GM19238 (cell line): ENCODE data around the gene CNPY1.

Source experiments
- DNase-seq: peaks from one replicate; pipeline ENCODE4 v3.0.0; 2011; ENCODE audit warnings: low spot score; ENCODE audit not compliant: insufficient read length

CNPY1 gene

DNA sequence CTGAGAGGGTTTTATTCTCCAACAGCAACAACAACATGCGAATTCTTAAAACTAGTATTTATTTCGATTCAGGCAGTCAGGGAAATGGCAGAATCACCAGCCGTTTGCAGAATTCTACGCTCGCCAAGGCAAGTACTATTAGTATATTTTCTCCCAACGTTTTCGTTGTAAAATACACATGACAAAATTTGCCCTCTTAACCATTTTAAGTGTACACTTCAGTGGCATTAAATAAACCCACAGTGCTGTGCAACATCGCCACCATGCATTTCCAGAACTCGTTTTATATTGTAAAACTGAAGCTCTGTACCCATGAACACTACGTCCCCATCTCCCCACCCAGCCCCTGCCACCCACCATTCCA, 77.6 kb downstream of the CNPY1 start:
- DNase-seq: no peak

DNA sequence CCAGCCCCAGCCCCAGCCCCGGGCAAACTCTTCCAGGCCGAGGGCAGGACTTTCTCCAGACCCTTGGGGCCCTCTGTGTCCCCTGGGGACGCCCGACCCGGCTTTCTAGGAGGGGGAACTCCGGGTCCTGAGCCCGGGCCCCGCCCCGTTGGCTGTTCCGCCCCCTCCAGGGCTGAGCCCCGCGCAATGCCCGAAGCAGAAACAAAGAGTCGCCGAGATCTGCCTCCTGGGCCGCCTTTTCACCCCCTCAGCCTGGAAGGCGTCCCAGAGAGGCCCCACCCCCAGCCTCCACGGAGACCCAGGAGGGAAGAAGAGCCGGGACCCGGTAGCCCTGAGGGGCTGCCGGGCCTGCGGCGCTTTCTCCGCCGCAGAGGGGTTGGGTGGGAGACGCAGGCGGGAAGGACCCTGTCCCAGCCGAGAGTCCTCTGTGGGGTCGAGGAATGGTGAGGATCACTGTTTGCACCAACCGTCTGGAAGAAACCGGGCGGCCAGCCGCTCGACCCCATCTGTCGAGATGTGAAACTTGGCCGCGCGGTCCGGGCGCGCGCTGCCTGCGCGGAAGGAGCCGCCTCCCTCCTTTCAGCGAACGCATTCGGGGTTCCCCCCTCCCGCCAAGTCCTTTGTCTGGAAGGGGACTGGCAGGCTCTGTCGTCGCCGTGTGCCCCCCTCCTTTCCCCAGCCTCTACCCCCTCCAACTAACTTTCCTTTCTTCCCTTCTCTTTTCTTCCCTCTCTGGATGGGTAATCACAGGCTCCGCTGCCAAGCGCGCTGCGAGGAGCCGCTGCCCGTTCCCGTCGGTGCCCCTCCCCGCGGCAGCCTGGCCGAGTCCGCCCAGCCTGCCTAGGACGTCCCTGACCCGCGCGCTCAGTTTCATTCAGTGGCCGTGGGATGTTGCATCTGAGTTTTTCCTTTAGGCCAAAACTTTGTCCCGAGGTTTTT, 78.2 kb downstream of the CNPY1 start:
- no peak for DNase-seq

DNA sequence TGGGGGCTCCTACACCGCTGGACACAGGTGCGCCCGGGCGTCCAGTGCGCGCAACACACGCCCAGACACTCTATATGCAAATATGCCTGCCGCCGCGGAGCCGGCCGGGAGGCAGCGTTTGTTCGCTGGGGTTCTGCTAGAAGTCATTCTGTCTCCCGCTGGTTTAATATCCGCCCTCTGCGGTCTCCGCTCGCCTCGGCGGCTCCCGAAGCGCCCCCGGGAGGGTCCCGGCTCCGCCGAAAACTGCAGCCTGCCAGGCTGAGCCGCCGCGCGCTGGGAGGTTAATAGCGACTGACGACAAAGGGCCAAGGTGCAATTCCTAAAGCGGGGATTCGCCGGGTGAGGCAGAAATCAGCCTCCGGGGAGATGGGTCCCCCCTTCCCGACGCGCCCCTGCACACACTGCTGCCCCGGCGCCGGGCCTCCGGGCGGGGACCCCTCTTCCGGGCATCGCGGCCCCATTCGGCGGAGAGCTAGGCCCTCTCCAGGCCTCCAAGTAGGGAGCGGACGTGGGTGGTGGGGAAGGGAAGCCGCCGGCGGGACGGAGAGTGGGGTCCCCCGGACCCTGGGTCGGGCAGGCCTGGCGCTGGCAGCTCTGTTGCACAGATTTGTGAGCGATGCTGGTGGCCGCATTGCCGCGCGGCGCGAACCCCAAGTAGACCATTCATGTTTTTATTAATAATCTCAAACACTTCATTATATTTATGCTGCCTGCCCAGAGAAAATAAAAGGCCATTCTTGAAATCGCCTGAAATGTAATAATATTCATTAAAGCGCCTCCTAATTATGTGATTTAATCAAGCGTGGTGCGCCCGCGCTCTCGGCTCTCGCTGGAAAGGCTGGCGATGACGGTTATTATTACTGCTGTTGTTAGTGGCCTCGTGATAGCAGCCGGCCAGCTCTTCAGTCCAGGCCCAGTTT, 79.3 kb downstream of the CNPY1 start:
- peak; percentile 61 for DNase-seq

GRCh38 chr7:155466142-155466813, 80.1 kb downstream of the CNPY1 start:
- no peak for DNase-seq

DNA sequence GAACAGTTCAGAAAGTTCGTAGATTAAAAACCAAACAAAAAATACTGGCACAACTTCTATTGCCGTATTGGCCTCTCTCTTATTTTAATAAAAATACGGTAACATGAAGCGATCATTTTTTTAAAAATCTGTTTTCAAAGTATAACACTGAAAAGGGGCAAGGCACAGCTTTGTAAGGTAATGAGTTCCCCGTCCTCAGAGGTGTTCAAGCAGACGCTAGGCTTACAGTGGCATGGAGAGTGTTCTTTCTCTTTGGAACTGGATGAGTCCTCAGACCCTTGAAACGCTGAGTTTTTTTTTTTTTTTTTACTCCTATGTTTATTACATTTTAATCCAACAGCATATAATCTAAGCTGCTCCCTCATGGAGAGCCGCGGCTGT, 80.6 kb downstream of the CNPY1 start:
- DNase-seq: no peak

GRCh38 chr7:155464948-155465739, 81.2 kb downstream of the CNPY1 start:
- DNase-seq: no peak

DNA sequence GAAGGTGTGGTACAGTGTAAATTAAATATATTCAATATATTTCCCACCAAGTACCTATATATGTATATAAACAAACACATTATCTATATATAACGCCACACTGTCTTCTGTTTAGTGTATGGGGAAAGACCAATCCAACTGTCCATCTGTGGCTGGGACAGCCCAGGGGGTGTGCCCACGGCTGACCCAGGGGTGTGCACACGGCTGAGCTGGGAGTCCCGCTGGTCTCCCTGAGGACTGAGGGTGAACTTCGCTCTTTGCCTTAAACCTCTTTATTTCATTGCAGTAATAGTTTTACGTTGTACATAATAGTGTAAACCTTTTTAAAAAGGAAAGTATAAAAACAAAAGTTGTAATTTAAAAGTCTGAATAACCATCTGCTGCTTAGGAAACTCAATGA, 82.2 kb downstream of the CNPY1 start:
- no peak for DNase-seq

- no peak for DNase-seq
Observed at GRCh38 chr7:155463114-155463811, 83.1 kb downstream of the CNPY1 start.

- no peak for DNase-seq
Observed at GRCh38 chr7:155462163-155462735, 84.1 kb downstream of the CNPY1 start.

GRCh38 chr7:155461631-155462030, 84.7 kb downstream of the CNPY1 start:
- DNase-seq: no peak

DNA sequence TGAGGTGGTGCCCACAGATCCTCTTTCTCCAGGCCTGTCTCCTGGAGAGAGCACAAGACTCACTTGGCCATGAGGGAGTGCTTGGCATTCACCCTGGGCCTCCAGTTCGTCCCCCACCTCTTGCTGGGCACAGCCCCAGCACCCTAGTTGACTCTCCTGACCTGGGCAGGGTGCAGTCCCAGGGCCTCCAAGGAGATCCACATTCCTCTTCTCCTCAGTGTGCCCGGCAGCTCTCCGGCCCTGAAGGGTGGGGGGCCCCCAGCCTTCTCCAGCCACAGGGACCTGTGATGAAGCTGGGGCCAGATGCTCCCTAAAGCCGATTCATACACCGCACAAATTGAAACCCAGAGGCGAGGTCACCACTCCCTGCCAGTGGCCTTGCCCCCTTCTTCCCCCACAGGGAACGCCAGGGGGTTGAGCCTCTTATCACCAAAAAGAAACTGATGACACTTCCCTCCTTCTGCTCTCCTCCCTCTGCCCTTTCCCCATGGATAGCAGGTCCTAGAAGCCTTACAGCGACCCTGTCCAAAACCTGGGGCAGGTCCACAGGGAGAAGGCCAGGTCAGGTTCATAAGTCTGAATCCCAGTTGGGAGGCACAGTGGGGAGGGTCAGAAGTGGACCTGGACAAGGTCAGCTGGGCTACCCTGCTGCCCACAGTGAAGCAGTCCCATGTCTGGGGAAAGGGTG, 85.3 kb downstream of the CNPY1 start:
- no peak for DNase-seq

GRCh38 chr7:155459700-155460461, 86.5 kb downstream of the CNPY1 start:
- no peak for DNase-seq

DNA sequence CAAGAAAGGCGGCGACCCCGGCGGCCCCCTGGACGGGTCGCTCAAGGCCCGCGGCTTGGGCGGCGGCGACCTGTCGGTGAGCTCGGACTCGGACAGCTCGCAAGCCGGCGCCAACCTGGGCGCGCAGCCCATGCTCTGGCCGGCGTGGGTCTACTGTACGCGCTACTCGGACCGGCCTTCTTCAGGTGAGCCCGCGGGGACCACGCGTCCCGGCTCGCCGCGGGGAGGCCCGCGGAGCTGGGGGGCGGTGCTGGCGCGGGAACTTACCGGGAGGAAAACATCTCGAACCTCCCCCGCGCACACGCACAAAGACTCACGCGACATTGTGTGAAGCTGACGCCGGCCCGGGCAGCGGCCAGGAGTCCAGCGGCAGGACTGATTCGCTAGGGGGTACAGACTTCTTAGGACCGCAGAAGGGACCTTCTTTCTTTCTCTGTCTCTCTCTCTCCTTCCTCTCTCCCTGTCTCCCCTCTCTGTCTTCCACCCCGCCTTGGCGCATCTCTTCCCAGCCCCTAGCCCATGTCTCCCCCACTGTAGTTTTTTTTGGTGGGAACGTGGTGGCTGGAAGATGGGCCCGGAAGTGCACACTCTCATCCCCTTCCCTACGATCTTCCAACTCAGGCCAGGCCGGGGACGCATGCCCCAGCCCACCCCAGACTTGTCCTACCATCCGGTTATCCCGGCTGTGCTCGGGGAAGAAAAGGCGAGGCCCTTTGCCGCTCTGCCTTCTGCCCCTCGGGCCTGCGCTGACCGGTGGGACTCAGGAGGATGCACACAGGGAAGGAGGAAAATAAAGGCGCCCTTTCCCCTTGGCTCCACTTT, 87.3 kb downstream of the CNPY1 start:
- DNase-seq: no peak

DNA sequence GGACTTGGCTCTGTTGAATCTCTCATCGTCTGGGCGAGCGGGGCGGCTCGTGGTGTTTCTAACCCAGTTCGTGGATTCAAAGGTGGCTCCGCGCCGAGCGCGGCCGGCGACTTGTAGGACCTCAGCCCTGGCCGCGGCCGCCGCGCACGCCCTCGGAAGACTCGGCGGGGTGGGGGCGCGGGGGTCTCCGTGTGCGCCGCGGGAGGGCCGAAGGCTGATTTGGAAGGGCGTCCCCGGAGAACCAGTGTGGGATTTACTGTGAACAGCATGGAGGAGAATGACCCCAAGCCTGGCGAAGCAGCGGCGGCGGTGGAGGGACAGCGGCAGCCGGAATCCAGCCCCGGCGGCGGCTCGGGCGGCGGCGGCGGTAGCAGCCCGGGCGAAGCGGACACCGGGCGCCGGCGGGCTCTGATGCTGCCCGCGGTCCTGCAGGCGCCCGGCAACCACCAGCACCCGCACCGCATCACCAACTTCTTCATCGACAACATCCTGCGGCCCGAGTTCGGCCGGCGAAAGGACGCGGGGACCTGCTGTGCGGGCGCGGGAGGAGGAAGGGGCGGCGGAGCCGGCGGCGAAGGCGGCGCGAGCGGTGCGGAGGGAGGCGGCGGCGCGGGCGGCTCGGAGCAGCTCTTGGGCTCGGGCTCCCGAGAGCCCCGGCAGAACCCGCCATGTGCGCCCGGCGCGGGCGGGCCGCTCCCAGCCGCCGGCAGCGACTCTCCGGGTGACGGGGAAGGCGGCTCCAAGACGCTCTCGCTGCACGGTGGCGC, 88.1 kb downstream of the CNPY1 start, which contains the start of gene EN2:
EN2 (plus strand) TSS at position 19 of the 767 bp plus-strand sequence; CDS start at position 268, 249 bp downstream.
- DNase-seq: no peak

DNA sequence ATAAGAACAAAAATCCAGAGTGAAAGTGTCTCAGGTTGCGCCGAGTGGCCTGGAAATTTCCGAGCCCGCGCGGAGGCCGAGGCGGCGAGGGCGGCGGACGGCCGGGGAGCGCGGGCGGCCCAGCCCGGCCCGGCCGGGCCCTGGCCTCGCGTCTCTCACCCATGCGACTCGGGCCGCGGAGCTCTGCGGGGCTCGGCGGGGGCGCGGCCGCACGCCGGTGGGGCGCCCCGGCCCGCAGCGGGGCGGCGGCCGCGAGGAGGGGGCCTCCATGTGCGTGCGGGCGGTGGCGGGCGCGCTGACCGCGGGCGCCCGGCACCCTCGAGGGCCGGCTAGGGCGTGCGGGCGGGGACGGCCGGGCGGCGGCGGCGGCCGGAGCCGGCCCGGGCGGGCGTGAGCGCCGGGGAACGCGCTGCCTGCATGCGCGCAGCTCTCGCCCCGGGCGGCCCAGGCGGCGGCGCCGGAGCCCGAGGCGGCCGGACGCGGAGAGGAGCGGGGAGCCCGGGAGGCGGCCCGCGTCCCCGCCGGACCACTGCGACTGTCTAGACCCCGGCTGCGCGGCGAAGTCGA, 88.7 kb downstream of the CNPY1 start:
- no peak for DNase-seq

DNA sequence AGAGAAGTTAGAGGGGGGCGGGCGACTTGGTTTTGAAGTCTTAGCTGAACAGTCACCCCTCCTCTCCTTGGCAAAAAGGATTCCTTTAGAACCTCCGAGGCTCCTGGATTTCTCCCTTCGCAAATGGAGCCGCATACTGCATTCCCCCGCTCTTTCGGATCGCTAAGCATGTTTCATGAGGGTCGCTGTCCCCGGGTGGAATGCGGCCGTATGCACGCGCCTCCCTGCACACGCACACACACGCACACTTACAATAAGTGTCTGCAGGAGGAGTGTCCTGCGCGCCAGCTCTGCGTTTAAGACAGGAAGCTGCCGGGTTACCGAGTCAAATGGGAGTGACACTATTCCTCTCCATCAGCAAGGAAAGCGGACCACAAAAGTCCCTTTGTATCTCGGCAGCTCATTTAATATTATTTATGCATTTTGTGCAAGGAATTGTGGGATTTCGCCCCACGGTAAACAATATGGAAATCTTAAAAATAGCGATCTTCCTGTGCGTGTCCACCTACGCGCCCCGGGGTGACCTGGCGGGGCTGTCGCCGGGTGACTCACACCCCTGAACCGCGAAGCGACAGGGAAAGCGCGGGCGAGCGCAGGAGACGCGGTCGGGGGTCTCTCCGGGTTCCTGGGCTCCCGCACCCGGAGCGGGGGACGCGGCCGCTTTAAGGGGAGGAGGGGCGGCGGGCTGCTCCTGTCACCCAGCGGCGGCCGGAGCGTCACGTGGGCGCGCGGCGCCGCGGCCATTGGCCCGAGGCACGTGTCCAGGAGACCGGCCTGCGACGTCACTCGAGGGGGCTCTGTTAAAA, 89.4 kb downstream of the CNPY1 start:
- DNase-seq: peak; percentile 61
